GM19193 (cell line): ENCODE data around the gene PEX14.
A peak's percentile ranks its signal among the peaks of the same experiment; 100 is the strongest.

Experiments used
- POLR2A ChIP-seq: IDR thresholded peaks from 4 replicates; pipeline ENCODE4 v1.6.1; 2011; ENCODE audit not compliant: insufficient read depth, insufficient read length; ENCODE audit errors: extremely low read depth

Gene PEX14

GRCh38 chr1:10474613-10475507 lies at the start of gene PEX14:
Gene PEX14 (plus strand): TSS chr1:10474950. CDS start chr1:10474967, 17 bp downstream.
- peak; percentile 77 for TF ChIP-seq POLR2A

GRCh38 chr1:10428984-10429383 lies 45.8 kb upstream of the PEX14 start:
- no peak for TF ChIP-seq POLR2A

- no peak for TF ChIP-seq POLR2A
Observed at GRCh38 chr1:10429868-10430215, 44.9 kb upstream of the PEX14 start.

GRCh38 chr1:10430216-10431069 lies 44.3 kb upstream of the PEX14 start, which contains the start of gene CENPS:
Gene CENPS (plus strand): TSS chr1:10430433. CDS start chr1:10430518, 85 bp downstream.
- TF ChIP-seq POLR2A, result peak; percentile 80

GRCh38 chr1:10431070-10431730 lies 43.5 kb upstream of the PEX14 start:
- no peak for TF ChIP-seq POLR2A

DNA sequence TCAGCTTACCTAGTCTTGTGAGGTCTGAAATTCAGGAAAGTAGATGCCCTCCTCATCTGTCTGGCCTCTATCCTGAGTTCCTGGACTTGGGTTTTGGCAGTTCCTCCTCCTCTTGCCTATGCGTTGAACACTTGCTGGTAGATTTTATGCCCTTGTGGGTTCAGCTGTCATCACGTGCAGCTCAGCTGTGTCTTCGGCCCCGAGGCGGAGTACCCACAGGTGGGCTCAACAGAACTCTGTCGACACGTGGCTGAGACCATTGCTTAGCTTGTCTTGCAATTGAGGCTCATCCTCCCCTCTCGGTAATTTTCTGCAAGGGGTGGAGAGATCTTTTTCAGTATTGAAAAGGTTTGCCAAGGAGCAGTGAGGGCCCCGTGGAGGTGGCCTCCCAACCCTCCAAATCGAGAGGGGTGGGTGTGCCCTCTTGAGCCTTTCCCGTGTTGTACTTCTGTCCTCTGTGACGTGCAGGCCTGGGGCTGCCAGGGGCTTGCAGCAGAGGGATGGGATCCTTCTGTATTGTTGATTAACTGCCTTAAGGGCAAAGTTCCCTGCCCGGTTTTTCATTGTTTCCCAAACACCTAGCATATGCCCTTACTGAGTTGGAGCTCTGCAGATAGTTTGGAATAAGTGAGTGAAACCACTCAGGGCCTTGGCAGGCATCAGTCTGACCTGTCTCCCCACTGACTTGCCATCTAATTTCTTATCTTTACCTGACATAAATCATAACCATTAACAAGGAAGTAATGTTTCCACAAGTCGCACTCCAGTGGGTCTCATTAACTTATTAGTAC lies 41.6 kb upstream of the PEX14 start:
- no peak for TF ChIP-seq POLR2A

DNA sequence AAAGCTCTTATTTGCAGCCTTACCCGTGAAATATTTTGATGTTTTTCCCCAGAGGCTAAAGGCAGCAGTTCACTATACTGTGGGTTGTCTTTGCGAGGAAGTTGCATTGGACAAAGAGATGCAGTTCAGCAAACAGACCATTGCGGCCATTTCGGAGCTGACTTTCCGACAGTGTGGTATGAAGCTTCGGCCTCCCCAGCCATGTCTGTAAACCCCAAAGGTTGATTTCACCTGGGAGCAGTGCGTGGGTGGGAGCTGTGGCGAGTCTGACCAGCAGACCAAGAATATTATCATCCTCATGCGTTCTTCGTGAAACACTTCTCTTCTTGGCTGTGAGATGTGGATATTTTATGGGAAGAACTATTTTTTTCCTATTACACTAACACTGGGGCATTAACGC lies 41.0 kb upstream of the PEX14 start:
- TF ChIP-seq POLR2A, result no peak

DNA sequence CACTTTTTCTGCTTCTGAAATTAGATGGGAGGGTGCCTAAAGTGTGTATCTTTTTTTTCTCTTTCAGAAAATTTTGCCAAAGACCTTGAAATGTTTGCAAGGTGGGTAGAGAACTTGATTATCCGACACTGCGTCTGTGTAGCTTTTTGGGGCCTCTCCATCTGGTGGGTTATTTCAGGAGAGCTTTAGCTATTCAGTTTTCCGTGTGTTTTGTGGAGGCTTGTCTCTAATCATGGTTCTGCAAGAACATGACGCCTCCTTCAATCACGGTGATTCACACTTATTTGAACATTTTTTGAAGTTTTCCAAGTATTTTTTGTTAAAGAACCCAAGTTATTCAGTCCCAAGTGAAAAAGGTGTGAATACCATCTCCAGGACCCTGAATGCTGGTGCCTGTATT lies 40.2 kb upstream of the PEX14 start:
- no peak for TF ChIP-seq POLR2A

- no peak for TF ChIP-seq POLR2A
Observed at GRCh38 chr1:10437052-10437451, 37.7 kb upstream of the PEX14 start.

- TF ChIP-seq POLR2A, result no peak
Observed at GRCh38 chr1:10438677-10439163, 36.0 kb upstream of the PEX14 start.

DNA sequence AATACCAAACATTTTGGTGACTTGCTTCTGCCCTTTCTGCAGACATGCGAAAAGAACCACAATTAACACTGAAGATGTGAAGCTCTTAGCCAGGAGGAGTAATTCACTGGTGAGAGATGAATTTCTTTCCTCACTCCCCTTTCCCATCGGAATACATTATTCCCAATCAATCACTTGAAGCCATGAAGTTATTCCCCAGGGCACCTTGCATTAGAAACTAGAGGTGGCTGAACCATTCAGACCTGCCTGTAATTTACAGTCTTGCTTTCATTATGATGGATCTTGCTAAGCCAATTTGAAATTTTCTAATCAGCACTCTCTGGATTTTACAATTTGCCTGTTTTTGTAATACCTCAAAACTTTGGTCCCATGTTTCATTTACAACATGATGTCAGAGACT lies 34.4 kb upstream of the PEX14 start:
- no peak for TF ChIP-seq POLR2A

GRCh38 chr1:10440794-10441193 lies 34.0 kb upstream of the PEX14 start:
- no peak for TF ChIP-seq POLR2A

DNA sequence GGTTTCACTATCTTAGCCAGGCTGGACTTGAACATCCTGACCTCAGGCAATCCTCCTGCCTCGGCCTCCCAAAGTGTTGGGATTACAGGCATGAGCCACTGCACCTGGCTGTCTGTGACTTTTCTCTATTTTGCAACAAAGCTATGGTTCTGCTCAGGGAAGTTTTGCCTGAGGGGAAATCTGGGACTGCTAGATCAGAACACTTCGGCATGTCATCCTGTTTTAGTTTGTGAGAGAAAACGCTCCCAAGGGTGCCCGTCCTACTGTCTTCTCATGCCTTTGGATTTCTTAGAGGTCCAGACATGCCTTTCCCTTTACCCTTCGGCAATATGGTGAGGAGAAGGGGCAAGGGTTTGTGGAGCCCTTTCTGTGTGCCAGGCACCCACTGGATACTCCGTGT lies 30.5 kb upstream of the PEX14 start:
- TF ChIP-seq POLR2A, result no peak

DNA sequence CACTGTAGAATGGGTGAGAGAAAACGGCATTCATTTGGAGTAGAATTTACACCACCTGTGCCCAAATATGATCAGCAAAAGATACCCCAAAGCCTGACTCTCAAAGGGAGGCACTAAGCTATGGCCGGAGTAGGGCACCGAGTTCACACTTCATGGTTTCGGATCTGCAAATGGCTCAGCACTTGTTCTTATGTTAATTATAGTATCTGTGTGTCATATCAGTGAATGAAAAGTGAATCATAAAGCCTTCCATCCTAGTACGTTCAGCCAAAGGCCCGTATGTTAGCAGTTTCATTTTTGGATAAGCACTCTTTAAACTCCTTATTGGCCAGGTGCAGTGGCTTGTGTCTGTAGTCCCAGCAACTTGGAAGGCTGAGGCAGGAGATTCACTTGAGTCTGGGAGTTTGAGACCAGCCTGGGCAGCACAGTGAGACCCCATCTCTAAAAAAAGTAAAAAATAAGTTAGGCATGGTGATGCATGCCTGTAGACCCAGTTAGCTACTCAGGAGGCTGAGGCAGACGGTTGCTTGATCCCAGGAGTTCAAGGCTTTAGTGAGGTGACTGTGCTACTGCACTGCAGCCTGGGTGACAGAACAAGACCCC lies 29.9 kb upstream of the PEX14 start:
- TF ChIP-seq POLR2A, result no peak
